CD14-positive monocyte (primary cell): Measurements from ENCODE around the gene FOXO1. TPM values are rescaled to one million over a fixed set of nuclear protein-coding genes. Genes with fewer than 3 reads are reported as not detected.

Source experiments
- DNase-seq, 3 donors: peaks; one replicate each; pipeline ENCODE4 v3.0.0-alpha.2; 2011 to 2022
- H2AFZ ChIP-seq: 2 replicates; pipeline ENCODE4 v1.6.0; 2012; ENCODE audit warnings: mild to moderate bottlenecking, low read depth, low read length, inconsistent platforms; ENCODE audit not compliant: insufficient read depth, poor library complexity, severe bottlenecking
- H3K27ac ChIP-seq, 2 donors: 1 replicate in 1 of 2; 2 replicates in 1 of 2; pipeline ENCODE4 v1.5.1; 2012 to 2013; ENCODE audit warnings: low read length in 2 of 2, control low read depth in 1 of 2, inconsistent platforms in 1 of 2, low read depth in 1 of 2, mild to moderate bottlenecking in 1 of 2
- H3K27me3 ChIP-seq, 2 donors: one replicate each; pipeline versions ENCODE4 v1.6.0 to v1.6.1; 2011 to 2013; ENCODE audit warnings: low read length in 2 of 2; ENCODE audit not compliant: control insufficient read depth in 2 of 2, insufficient read depth in 2 of 2
- H3K36me3 ChIP-seq, 2 donors: replicated peaks in 1 of 2; 1 replicate in 1 of 2; 2 replicates in 1 of 2; pipeline versions ENCODE4 v1.5.1 to v1.6.1; 2012 to 2013; ENCODE audit warnings: low read length in 2 of 2, control low read depth in 1 of 2, inconsistent platforms in 1 of 2, mild to moderate bottlenecking in 1 of 2; ENCODE audit not compliant: insufficient read depth in 2 of 2, control insufficient read depth in 1 of 2
- H3K4me1 ChIP-seq, 2 donors: 1 replicate in 1 of 2; 2 replicates in 1 of 2; pipeline versions ENCODE4 v1.5.1 to v1.6.1; 2012 to 2013; ENCODE audit warnings: low read length in 2 of 2, control low read depth in 1 of 2, inconsistent platforms in 1 of 2, mild to moderate bottlenecking in 1 of 2, moderate library complexity in 1 of 2; ENCODE audit not compliant: insufficient read depth in 2 of 2, control insufficient read depth in 1 of 2
- H3K4me2 ChIP-seq: replicated peaks from 2 replicates; pipeline ENCODE3; 2012; ENCODE audit warnings: low read length, moderate library complexity, mild to moderate bottlenecking; ENCODE audit not compliant: poor library complexity, severe bottlenecking; ENCODE audit errors: extremely low read depth
- H3K4me3 ChIP-seq, 3 experiments: fragments of 200-600 bp in 1 of 3; sonication (generic) in 1 of 3; replicated peaks in 1 of 3; 1 replicate in 2 of 3; 2 replicates in 1 of 3; pipeline ENCODE4 v1.5.1; 2011 to 2013; ENCODE audit warnings: low read length in 3 of 3, mild to moderate bottlenecking in 3 of 3, control low read depth in 2 of 3, low read depth in 2 of 3, inconsistent platforms in 1 of 3, moderate library complexity in 1 of 3
- H3K79me2 ChIP-seq: 2 replicates; pipeline ENCODE4 v1.6.0; 2012; ENCODE audit warnings: mild to moderate bottlenecking, control low read depth, inconsistent platforms, low read length, moderate library complexity; ENCODE audit not compliant: insufficient read depth
- H3K9ac ChIP-seq: 2 replicates; pipeline ENCODE4 v1.6.0; 2017; ENCODE audit warnings: low read length, mild to moderate bottlenecking; ENCODE audit not compliant: insufficient read depth, poor library complexity, severe bottlenecking
- H3K9me3 ChIP-seq, 2 donors: replicated peaks in 1 of 2; 1 replicate in 1 of 2; 2 replicates in 1 of 2; pipeline versions ENCODE4 v1.5.1 to v1.6.1; 2012 to 2013; ENCODE audit warnings: low read length in 2 of 2, control low read depth in 1 of 2; ENCODE audit not compliant: control insufficient read depth in 1 of 2, insufficient read depth in 1 of 2
- H4K20me1 ChIP-seq: 2 replicates; pipeline ENCODE4 v1.6.0; 2012; ENCODE audit warnings: mild to moderate bottlenecking, low read length, control low read depth, moderate library complexity; ENCODE audit not compliant: insufficient read depth
- H3K27ac Mint-ChIP-seq, 7 donors: one replicate each; pipeline ENCODE4 v1.8.0; 2020; ENCODE audit warnings: mild to moderate bottlenecking in 7 of 7, mixed read lengths in 7 of 7, moderate library complexity in 6 of 7, inconsistent platforms in 2 of 7
- H3K27me3 Mint-ChIP-seq, 3 donors: one replicate each; pipeline ENCODE4 v1.8.0; 2021 to 2022; ENCODE audit warnings: low read depth in 3 of 3, mild to moderate bottlenecking in 3 of 3, mixed read lengths in 3 of 3, moderate library complexity in 3 of 3, inconsistent platforms in 1 of 3
- H3K36me3 Mint-ChIP-seq, 2 donors: one replicate each; pipeline ENCODE4 v1.8.0; 2020; ENCODE audit warnings: mixed read lengths in 2 of 2, inconsistent platforms in 1 of 2, mild to moderate bottlenecking in 1 of 2
- H3K4me1 Mint-ChIP-seq: one replicate; pipeline ENCODE4 v1.8.0; 2020; ENCODE audit warnings: mild to moderate bottlenecking, mixed read lengths
- H3K4me3 Mint-ChIP-seq, 2 donors: one replicate each; pipeline ENCODE4 v1.8.0; 2020; ENCODE audit warnings: mild to moderate bottlenecking in 2 of 2, mixed read lengths in 2 of 2, moderate library complexity in 1 of 2
- H3K9me3 Mint-ChIP-seq, 7 donors: one replicate each; pipeline ENCODE4 v1.8.0; 2020 to 2022; ENCODE audit warnings: mixed read lengths in 7 of 7, mild to moderate bottlenecking in 6 of 7, moderate library complexity in 6 of 7, inconsistent platforms in 2 of 7
- CTCF ChIP-seq: fragments of 200-600 bp; IDR thresholded peaks from one replicate; pipeline ENCODE4 v1.8.0; 2022; ENCODE audit warnings: antibody characterized with exemption, mild to moderate bottlenecking
- WGBS: methylation state at CpG from one replicate; pipeline ENCODE4 v1.1.5; 2013; ENCODE audit warnings: missing lambda C conversion rate; ENCODE audit not compliant: insufficient coverage; 5-methylcytosine and 5-hydroxymethylcytosine counted together
- intact Hi-C, 2 donors: fragments of 100-400 bp; cut with micrococcal nuclease; formaldehyde crosslinking; loops; one replicate each; pipeline versions ENCODE4 v1.15.0 to v1.15.1; 2023
- polyA plus RNA-seq, 3 donors: library from polyadenylated mRNA; depleted of rRNA in 1 of 3; unstranded in 2 of 3; stranded (reverse) in 1 of 3; fragments of 300-500 nt in 2 of 3; fragments of >200 nt in 1 of 3; fragmentation: Illumina TruSeq in 2 of 3; gene quantifications; 1 replicate in 2 of 3; 2 replicates in 1 of 3; pipeline ENCODE4 v1.2.3, GENCODE V29; 2012 to 2021

Gene FOXO1
- polyA plus RNA-seq, 3 donors = 3.1 to 11.3 (median 8.0) TPM

DNA sequence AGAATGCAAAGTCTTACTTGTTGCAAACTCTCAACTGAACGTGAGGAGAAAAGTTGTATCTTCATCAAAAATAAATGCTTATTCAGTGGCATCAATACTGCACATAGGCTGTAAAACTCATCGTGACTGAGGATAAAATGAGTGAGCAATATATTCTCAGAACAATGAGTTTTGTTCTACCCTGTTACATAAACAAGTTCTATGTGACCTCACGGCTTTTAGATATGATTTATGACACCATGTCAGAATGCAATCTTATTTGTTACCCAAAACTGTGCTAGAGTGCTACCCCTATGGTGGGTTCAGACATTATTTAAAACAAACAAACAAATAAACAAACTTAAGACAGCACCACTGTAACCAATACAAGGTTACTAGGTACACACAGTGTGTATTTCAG is 55.4 kb downstream of the FOXO1 start:
- H3K4me1 Mint-ChIP-seq = peaks cover 25% of the 10 kb centered on the region
- no CpG with 5 or more reads among the region's 3 CpGs for WGBS
- no peak overlapping the region for H3K4me3 Mint-ChIP-seq
- peaks cover 4% of the 10 kb centered on the region for H3K79me2 ChIP-seq
- H3K9me3 ChIP-seq = no peaks in the 10 kb centered on the region
- intact Hi-C loops = no loop called here
- H3K4me3 ChIP-seq = no peak overlapping the region
- peaks cover 87% of the 10 kb centered on the region for H4K20me1 ChIP-seq
- no peak overlapping the region for H3K4me2 ChIP-seq
- no peak overlapping the region for H3K27ac ChIP-seq
- peaks cover 5 to 11% of the 10 kb centered on the region in 2 donors for H3K36me3 Mint-ChIP-seq
- peaks cover 0 to 5% (median 0%) of the 10 kb centered on the region in 3 donors for H3K27me3 Mint-ChIP-seq
- no peaks in the 10 kb centered on the region for H3K36me3 ChIP-seq
- H3K9ac ChIP-seq = no peak overlapping the region
- no peak overlapping the region for H3K27ac Mint-ChIP-seq
- H3K27me3 ChIP-seq = no peaks in the 10 kb centered on the region
- no peak for TF ChIP-seq CTCF
- no peak for DNase-seq
- peaks cover 10 to 13% of the 10 kb centered on the region in 2 donors for H3K4me1 ChIP-seq
- no peaks in the 10 kb centered on the region for H3K9me3 Mint-ChIP-seq
- H2AFZ ChIP-seq = no peak overlapping the region

DNA sequence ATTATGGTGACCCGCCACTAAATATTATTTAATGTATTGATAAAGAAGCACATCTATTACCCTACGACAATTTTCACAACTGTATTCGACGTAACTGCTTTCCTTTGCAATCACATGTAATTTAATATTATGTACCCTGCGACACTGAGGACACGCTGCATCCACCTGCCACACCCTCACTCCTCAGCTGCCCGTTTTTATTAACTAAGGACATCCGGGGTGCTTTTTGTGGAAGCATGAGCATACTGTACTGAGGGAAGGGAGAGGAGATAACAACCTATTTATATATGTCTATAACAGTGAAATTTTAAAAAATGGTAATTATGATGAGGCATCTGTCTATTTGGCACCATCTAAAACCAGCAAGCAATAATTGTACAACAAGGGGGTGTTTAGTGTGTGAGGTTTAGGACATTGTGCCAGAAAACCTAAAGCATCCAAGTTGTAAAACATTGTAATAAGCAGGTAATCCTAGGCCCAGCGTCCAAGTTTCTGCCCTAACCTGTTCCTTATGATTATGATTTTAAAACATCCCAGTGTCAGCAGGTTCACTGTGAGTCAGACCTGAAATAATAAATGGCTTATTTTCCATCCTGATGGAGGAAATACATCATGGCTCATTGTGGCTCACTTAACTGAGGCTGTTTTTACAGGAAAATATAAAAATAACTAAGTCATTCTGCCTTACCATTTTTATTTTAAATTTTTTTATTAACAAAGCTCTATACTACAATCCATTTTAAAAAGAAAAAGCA is 56.3 kb downstream of the FOXO1 start:
- Histone ChIP-seq H3K27me3 (no peaks in the 10 kb centered on the region), H3K9ac (no peak overlapping the region), H3K4me3 (no peak overlapping the region), H3K36me3 (no peaks in the 10 kb centered on the region), H2AFZ (no peak overlapping the region), H3K4me2 (no peak overlapping the region), H3K79me2 (peaks cover 3% of the 10 kb centered on the region), H3K4me1 (peaks cover 10 to 13% of the 10 kb centered on the region in 2 donors), H4K20me1 (peaks cover 85% of the 10 kb centered on the region), H3K27ac (no peak overlapping the region), H3K9me3 (no peaks in the 10 kb centered on the region)
- Mint-ChIP-seq H3K4me3 (no peak overlapping the region), H3K9me3 (no peaks in the 10 kb centered on the region), H3K4me1 (peaks cover 25% of the 10 kb centered on the region), H3K27ac (no peak overlapping the region), H3K36me3 (peaks cover 0 to 12% of the 10 kb centered on the region in 2 donors), H3K27me3 (peaks cover 0 to 3% (median 0%) of the 10 kb centered on the region in 3 donors)
- no peak for DNase-seq
- WGBS = no CpG with 5 or more reads among the region's 9 CpGs
- intact Hi-C loops = no loop called here
- TF ChIP-seq CTCF = no peak
